ENCODE results near the gene CTNND2.

CTNND2 gene

GRCh38 chr5:11293523-11293922 lies 610.7 kb downstream of the CTNND2 start:
- DNase-seq = no peak

GRCh38 chr5:11292648-11293356 lies 611.4 kb downstream of the CTNND2 start:
- DNase-seq = no peak

GRCh38 chr5:11289733-11290132 lies 614.5 kb downstream of the CTNND2 start:
- DNase-seq = no peak

GRCh38 chr5:11289208-11289607 lies 615.0 kb downstream of the CTNND2 start:
- DNase-seq = no peak

GRCh38 chr5:11281842-11282241 lies 622.4 kb downstream of the CTNND2 start:
- no peak for DNase-seq

GRCh38 chr5:11277323-11277722 lies 626.9 kb downstream of the CTNND2 start:
- no peak for DNase-seq

- no peak for DNase-seq
Observed at GRCh38 chr5:11273180-11273903, 630.9 kb downstream of the CTNND2 start.

GRCh38 chr5:11269515-11269914 lies 634.7 kb downstream of the CTNND2 start:
- no peak for DNase-seq

GRCh38 chr5:11268891-11269290 lies 635.4 kb downstream of the CTNND2 start:
- DNase-seq = peak; percentile 27

GRCh38 chr5:11266331-11266730 lies 637.9 kb downstream of the CTNND2 start:
- DNase-seq = no peak

GRCh38 chr5:11261241-11261640 lies 643.0 kb downstream of the CTNND2 start:
- DNase-seq = no peak

- no peak for DNase-seq
Observed at GRCh38 chr5:11258001-11258400, 646.2 kb downstream of the CTNND2 start.

GRCh38 chr5:11252523-11252922 lies 651.7 kb downstream of the CTNND2 start:
- DNase-seq = no peak

GRCh38 chr5:11252075-11252474 lies 652.2 kb downstream of the CTNND2 start:
- no peak for DNase-seq

- DNase-seq = no peak
Observed at GRCh38 chr5:11251247-11251646, 653.0 kb downstream of the CTNND2 start.

- DNase-seq = no peak
Observed at GRCh38 chr5:11248966-11249365, 655.3 kb downstream of the CTNND2 start.

- DNase-seq = no peak
Observed at GRCh38 chr5:11247224-11247623, 657.0 kb downstream of the CTNND2 start.

GRCh38 chr5:11240293-11241190 lies 663.7 kb downstream of the CTNND2 start:
- no peak for DNase-seq

GRCh38 chr5:11239261-11240015 lies 664.8 kb downstream of the CTNND2 start:
- DNase-seq = no peak

GRCh38 chr5:11234501-11234911 lies 669.7 kb downstream of the CTNND2 start:
- no peak for DNase-seq

- DNase-seq = no peak
Observed at GRCh38 chr5:11230890-11231289, 673.4 kb downstream of the CTNND2 start.

- DNase-seq = no peak
Observed at GRCh38 chr5:11227064-11227463, 677.2 kb downstream of the CTNND2 start.

Measured in COR-L47 (cell line).